MM.1S (cell line): Measurements from ENCODE around the gene CLIC4.

Source experiments
- DNase-seq: peaks from one replicate; pipeline ENCODE4 v3.0.0-alpha.2; 2015
- H2AFZ ChIP-seq: fragments of 300-600 bp; sonication (generic); 2 replicates; pipeline ENCODE4 v1.6.0; 2016; ENCODE audit warnings: antibody characterized with exemption, low read length
- H3F3A ChIP-seq: fragments of 300-600 bp; sonication (generic); 2 replicates; pipeline ENCODE4 v1.6.1; 2016; ENCODE audit warnings: mild to moderate bottlenecking, antibody characterized with exemption, low read length, moderate library complexity, mixed read lengths; ENCODE audit not compliant: insufficient read depth
- H3K27ac ChIP-seq: fragments of 300-600 bp; sonication (generic); 2 replicates; pipeline ENCODE4 v1.5.1; 2016; ENCODE audit warnings: mild to moderate bottlenecking, low read length
- H3K27me3 ChIP-seq: fragments of 300-600 bp; sonication (generic); replicated peaks from 2 replicates; pipeline ENCODE4 v1.6.0; 2016; ENCODE audit warnings: low read length; ENCODE audit not compliant: insufficient read depth
- H3K36me3 ChIP-seq: fragments of 300-600 bp; sonication (generic); replicated peaks from 2 replicates; pipeline ENCODE4 v1.6.1; 2016; ENCODE audit warnings: mild to moderate bottlenecking, low read length, mixed read lengths; ENCODE audit not compliant: insufficient read depth
- H3K4me1 ChIP-seq: fragments of 300-600 bp; sonication (generic); 2 replicates; pipeline ENCODE4 v1.6.1; 2016; ENCODE audit warnings: low read length, mixed read lengths
- H3K4me2 ChIP-seq: fragments of 300-600 bp; sonication (generic); 2 replicates; pipeline ENCODE4 v1.6.0; 2016; ENCODE audit warnings: low read depth, low read length
- H3K4me3 ChIP-seq: fragments of 300-600 bp; sonication (generic); 2 replicates; pipeline ENCODE4 v1.5.1; 2016; ENCODE audit warnings: low read length, mixed read lengths
- H3K79me2 ChIP-seq: fragments of 300-600 bp; sonication (generic); 2 replicates; pipeline ENCODE4 v1.6.1; 2016; ENCODE audit warnings: mixed run types, low read length, mixed read lengths
- H3K9ac ChIP-seq: fragments of 300-600 bp; sonication (generic); 2 replicates; pipeline ENCODE4 v1.6.1; 2016; ENCODE audit warnings: low read length, mixed read lengths
- H3K9me2 ChIP-seq: fragments of 300-600 bp; sonication (generic); replicated peaks from 2 replicates; pipeline ENCODE4 v1.6.1; 2016; ENCODE audit warnings: mild to moderate bottlenecking, low read length, mixed read lengths; ENCODE audit not compliant: insufficient read depth
- H3K9me3 ChIP-seq: fragments of 300-600 bp; sonication (generic); replicated peaks from 2 replicates; pipeline ENCODE4 v1.6.1; 2016; ENCODE audit warnings: mild to moderate bottlenecking, low read length, mixed read lengths; ENCODE audit not compliant: insufficient read depth
- H4K20me1 ChIP-seq: fragments of 300-600 bp; sonication (generic); 2 replicates; pipeline ENCODE4 v1.6.1; 2016; ENCODE audit warnings: mild to moderate bottlenecking, low read length, moderate library complexity, mixed read lengths; ENCODE audit not compliant: insufficient read depth
- EZH2 ChIP-seq: fragments of 300-600 bp; sonication (generic); optimal IDR thresholded peaks from 2 replicates; pipeline ENCODE3; 2017; ENCODE audit warnings: low read depth, mild to moderate bottlenecking, antibody characterized with exemption, low read length, mixed read lengths
- EZH2phosphoT487 ChIP-seq: fragments of 300-600 bp; sonication (generic); IDR thresholded peaks from 2 replicates; pipeline ENCODE4 v1.6.1; 2018; ENCODE audit warnings: antibody characterized with exemption, low read length
- TF ChIP-seq, protein P1 (sequence below): fragments of 300-600 bp; sonication (generic); IDR thresholded peaks from 2 replicates; pipeline ENCODE4 v1.5.1; 2016; ENCODE audit warnings: antibody characterized with exemption, low read length, mixed read lengths

Gene CLIC4

DNA sequence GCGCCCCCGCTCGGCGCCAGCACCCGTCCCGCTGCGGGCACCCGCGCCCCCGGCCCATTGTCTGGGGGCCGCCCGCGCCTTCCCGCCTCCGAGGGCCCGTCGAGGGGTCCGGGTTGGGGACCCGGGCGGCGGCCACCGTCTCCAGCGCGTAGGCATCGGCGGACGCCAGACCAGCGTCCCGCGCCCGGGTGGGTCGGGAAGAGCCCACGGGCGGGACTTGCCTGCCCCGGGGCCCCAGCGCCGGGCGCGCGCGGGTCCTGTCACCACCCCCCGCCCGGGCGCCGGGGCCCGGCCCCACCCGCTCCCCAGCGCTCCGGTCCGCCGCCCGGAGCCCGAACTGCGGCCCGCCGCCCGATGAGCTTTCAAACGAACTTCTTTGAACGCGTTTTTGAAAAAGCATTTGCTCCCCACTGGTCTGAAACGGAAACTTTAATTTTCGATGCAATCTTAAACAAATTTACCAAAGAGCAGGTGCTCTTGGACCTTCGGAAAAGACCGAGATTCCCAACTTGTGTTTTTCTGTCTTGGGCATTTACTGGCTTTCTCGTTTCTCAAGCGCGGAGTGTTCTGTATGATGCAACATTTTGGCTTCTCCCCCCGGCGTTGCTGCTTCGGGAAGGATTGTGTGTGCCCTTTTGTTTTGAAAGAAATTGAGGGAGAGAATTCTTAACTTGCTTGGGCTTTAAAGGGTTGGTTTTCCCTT lies 615 bp downstream of the CLIC4 start:
- peak overlapping the region; percentile 54 for H2AFZ ChIP-seq
- H3K27ac ChIP-seq: peak overlapping the region; percentile 84
- peak overlapping the region; percentile 98 for H3K4me3 ChIP-seq
- H4K20me1 ChIP-seq: no peaks in the 10 kb centered on the region
- no peak for TF ChIP-seq EZH2
- TF ChIP-seq EZH2phosphoT487: no peak
- TF ChIP-seq, protein P1, sequence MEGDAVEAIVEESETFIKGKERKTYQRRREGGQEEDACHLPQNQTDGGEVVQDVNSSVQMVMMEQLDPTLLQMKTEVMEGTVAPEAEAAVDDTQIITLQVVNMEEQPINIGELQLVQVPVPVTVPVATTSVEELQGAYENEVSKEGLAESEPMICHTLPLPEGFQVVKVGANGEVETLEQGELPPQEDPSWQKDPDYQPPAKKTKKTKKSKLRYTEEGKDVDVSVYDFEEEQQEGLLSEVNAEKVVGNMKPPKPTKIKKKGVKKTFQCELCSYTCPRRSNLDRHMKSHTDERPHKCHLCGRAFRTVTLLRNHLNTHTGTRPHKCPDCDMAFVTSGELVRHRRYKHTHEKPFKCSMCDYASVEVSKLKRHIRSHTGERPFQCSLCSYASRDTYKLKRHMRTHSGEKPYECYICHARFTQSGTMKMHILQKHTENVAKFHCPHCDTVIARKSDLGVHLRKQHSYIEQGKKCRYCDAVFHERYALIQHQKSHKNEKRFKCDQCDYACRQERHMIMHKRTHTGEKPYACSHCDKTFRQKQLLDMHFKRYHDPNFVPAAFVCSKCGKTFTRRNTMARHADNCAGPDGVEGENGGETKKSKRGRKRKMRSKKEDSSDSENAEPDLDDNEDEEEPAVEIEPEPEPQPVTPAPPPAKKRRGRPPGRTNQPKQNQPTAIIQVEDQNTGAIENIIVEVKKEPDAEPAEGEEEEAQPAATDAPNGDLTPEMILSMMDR: no peak
- H3K9me3 ChIP-seq: no peaks in the 10 kb centered on the region
- H3K36me3 ChIP-seq: no peaks in the 10 kb centered on the region
- no peaks in the 10 kb centered on the region for H3K27me3 ChIP-seq
- peaks cover 59% of the 10 kb centered on the region for H3F3A ChIP-seq
- H3K79me2 ChIP-seq: peaks cover 56% of the 10 kb centered on the region
- no peaks in the 10 kb centered on the region for H3K9me2 ChIP-seq
- peak overlapping the region; percentile 83; the same call in 1 of the 2 replicates for H3K4me2 ChIP-seq
- DNase-seq: peak; percentile 59
- H3K4me1 ChIP-seq: peaks cover 28% of the 10 kb centered on the region
- H3K9ac ChIP-seq: peak overlapping the region; percentile 76

DNA sequence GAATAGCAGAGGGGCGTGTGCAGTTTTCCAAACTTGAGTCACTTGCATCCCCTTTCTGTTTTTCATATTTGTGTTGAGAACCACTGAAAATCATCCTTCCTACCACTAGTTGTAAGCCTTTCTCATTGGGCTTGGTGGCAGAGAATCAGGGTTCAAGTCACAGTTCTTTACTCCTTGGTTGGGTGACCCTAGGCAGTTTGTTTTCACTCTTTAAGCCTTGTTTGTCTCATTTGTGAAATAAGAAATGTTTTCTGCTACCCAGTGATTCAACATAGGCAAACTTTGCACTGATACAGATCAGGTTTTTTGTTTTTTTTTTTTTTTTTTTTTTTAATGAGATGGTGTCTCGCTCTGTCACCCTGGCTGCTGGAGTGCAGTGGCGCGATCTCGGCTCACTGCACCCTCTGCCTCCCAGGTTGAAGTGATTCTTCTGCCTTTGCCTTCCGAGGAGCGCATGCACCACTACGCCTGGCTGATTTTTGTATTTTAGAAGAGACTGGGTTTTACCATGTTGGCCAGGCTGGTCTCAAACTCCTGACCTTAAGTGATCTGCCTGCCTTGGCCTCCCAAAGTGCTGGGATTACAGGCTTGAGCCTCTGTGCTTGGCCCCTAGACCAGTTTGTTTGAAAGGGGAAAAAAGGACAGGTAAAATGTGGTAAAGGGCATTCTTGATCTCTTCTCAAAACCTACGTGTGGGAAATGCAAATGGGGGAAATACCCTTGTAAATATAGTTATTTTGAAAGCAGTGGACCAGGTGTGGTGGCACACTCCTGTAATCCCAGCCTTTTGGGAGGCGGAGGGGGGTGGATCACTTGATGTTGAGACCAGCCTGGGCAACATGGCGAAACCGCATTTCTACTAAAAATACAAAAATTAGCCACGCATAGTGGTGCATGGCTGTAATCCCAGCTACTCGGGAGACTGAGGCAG lies 3.2 kb downstream of the CLIC4 start:
- Histone ChIP-seq H2AFZ (no peak overlapping the region), H3K4me2 (peak overlapping the region; percentile 83), H3K4me3 (peak overlapping the region; percentile 98), H3K9me3 (no peaks in the 10 kb centered on the region), H3K9me2 (no peaks in the 10 kb centered on the region), H3K79me2 (peaks cover 82% of the 10 kb centered on the region), H4K20me1 (peaks cover 14% of the 10 kb centered on the region), H3K36me3 (no peaks in the 10 kb centered on the region), H3K27ac (peak overlapping the region; percentile 84), H3K27me3 (no peaks in the 10 kb centered on the region), H3F3A (peaks cover 50% of the 10 kb centered on the region), H3K4me1 (peaks cover 26% of the 10 kb centered on the region), H3K9ac (peak overlapping the region; percentile 76)
- TF ChIP-seq EZH2phosphoT487 (no peak), EZH2 (no peak)
- TF ChIP-seq, protein P1: no peak
- peak; percentile 86 for DNase-seq

DNA sequence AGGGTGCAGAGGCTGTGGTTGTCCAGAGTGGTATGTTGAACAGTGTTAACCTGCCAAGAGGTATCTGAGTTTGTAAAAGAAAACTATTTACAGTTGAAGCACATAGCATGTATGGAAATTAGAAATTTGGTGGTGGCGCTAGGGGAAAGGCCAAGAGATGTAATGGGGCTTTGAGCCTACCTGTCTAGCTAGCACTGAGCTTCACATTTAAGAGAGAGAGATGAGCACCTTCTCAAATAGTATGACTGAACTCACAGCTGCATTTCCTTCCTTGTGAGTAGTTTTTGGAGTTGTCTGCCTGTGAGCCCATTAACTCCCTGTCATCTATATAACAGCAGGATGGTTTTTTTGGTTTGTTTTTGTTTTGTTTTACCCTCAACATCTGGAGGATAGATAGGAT lies 4.0 kb downstream of the CLIC4 start:
- H3F3A ChIP-seq: peaks cover 42% of the 10 kb centered on the region
- no peaks in the 10 kb centered on the region for H3K9me3 ChIP-seq
- no peaks in the 10 kb centered on the region for H3K9me2 ChIP-seq
- H3K4me2 ChIP-seq: peak overlapping the region; percentile 83; the same call in 1 of the 2 replicates
- H3K27ac ChIP-seq: peak overlapping the region; percentile 84
- peak overlapping the region; percentile 76; the same call in 1 of the 2 replicates for H3K9ac ChIP-seq
- peaks cover 18% of the 10 kb centered on the region for H4K20me1 ChIP-seq
- H3K4me1 ChIP-seq: peaks cover 18% of the 10 kb centered on the region
- TF ChIP-seq, protein P1: no peak
- TF ChIP-seq EZH2phosphoT487: no peak
- TF ChIP-seq EZH2: no peak
- DNase-seq: peak; percentile 40
- peaks cover 90% of the 10 kb centered on the region for H3K79me2 ChIP-seq
- no peaks in the 10 kb centered on the region for H3K36me3 ChIP-seq
- no peak overlapping the region for H2AFZ ChIP-seq
- H3K27me3 ChIP-seq: no peaks in the 10 kb centered on the region
- H3K4me3 ChIP-seq: peak overlapping the region; percentile 98; the same call in 1 of the 2 replicates
